NCI-H69 (cell line): Measurements from ENCODE around the gene NUP43.
"Not testable (repeated sequence)": the region's sequence is repeated elsewhere in the genome, so short reads cannot be mapped to it uniquely, and the experiment has no call there.

Source experiments
- DNase-seq: peaks from one replicate; lab custom pipeline; 2025; lab: John Stamatoyannopoulos, UW

Gene NUP43

GRCh38 chr6:149746147-149746946 is at the start of gene NUP43:
Gene NUP43, minus strand, starts transcription at chr6:149746529. Its CDS starts 34 bp downstream, at chr6:149746495.
- peak; percentile 98 for DNase-seq

- DNase-seq = no peak
Observed at GRCh38 chr6:149783551-149783950, 37.2 kb upstream of the NUP43 start.

- DNase-seq = no peak
Observed at GRCh38 chr6:149782337-149782736, 36.0 kb upstream of the NUP43 start.

- no peak for DNase-seq
Observed at GRCh38 chr6:149781715-149782114, 35.4 kb upstream of the NUP43 start.

GRCh38 chr6:149779644-149779963 is 33.3 kb upstream of the NUP43 start:
- DNase-seq = no peak

- DNase-seq = no peak
Observed at GRCh38 chr6:149777624-149778023, 31.3 kb upstream of the NUP43 start.

- DNase-seq = no peak
Observed at GRCh38 chr6:149771925-149772324, 25.6 kb upstream of the NUP43 start.

- DNase-seq = no peak
Observed at GRCh38 chr6:149771185-149771584, 24.9 kb upstream of the NUP43 start.

- no peak for DNase-seq
Observed at GRCh38 chr6:149769676-149770075, 23.3 kb upstream of the NUP43 start.

- no peak for DNase-seq
Observed at GRCh38 chr6:149766156-149766769, 19.9 kb upstream of the NUP43 start.

GRCh38 chr6:149763866-149764265 is 17.5 kb upstream of the NUP43 start:
- no peak for DNase-seq

- DNase-seq = no peak
Observed at GRCh38 chr6:149761438-149761837, 15.1 kb upstream of the NUP43 start.

GRCh38 chr6:149756261-149756636 is 9.9 kb upstream of the NUP43 start:
- no peak for DNase-seq

GRCh38 chr6:149755300-149756260 is 9.3 kb upstream of the NUP43 start:
- DNase-seq = no peak

- no peak for DNase-seq
Observed at GRCh38 chr6:149754548-149754947, 8.2 kb upstream of the NUP43 start.

- not testable (repeated sequence) for DNase-seq
Observed at GRCh38 chr6:149753374-149753637, 7.0 kb upstream of the NUP43 start.

- no peak for DNase-seq
Observed at GRCh38 chr6:149752600-149753373, 6.5 kb upstream of the NUP43 start.

- DNase-seq = not testable (repeated sequence)
Observed at GRCh38 chr6:149751920-149752319, 5.6 kb upstream of the NUP43 start.

- DNase-seq = no peak
Observed at GRCh38 chr6:149751239-149751638, 4.9 kb upstream of the NUP43 start.

- peak; percentile 90 for DNase-seq
Observed at GRCh38 chr6:149750136-149750609, 3.8 kb upstream of the NUP43 start.

- peak; percentile 97 for DNase-seq
Observed at GRCh38 chr6:149749594-149750135, 3.3 kb upstream of the NUP43 start, which contains the start of gene PCMT1. Gene PCMT1, plus strand, starts transcription at chr6:149749741. Its CDS starts 161 bp downstream, at chr6:149749902.
